HG03095 (cell line): ENCODE measurements around the gene FAM53C.

ENCODE experiments used
- ATAC-seq: cut with Tn5 transposase; IDR thresholded peaks from one replicate; pipeline ENCODE4 v1.9.1; 2021; ENCODE audit warnings: moderate library complexity; ENCODE audit not compliant: unreplicated experiment

FAM53C gene

GRCh38 chr5:138350563-138350890 is 12.5 kb downstream of the FAM53C start:
- no peak for ATAC-seq

GRCh38 chr5:138351056-138351455 is 13.0 kb downstream of the FAM53C start:
- ATAC-seq = no peak

- no peak for ATAC-seq
Measured at GRCh38 chr5:138351517-138351916, 13.5 kb downstream of the FAM53C start.

GRCh38 chr5:138352071-138352721 is 14.1 kb downstream of the FAM53C start, which contains the start of gene KDM3B:
Gene KDM3B (plus strand): TSS chr5:138352685. CDS start chr5:138352796, 111 bp downstream.
- peak; percentile 63 for ATAC-seq

- ATAC-seq = peak; percentile 32
Measured at GRCh38 chr5:138352722-138353559, 14.9 kb downstream of the FAM53C start.

- no peak for ATAC-seq
Measured at GRCh38 chr5:138353560-138354080, 15.6 kb downstream of the FAM53C start.

- ATAC-seq = no peak
Measured at GRCh38 chr5:138354387-138354786, 16.3 kb downstream of the FAM53C start.

GRCh38 chr5:138354926-138355378 is 16.9 kb downstream of the FAM53C start:
- ATAC-seq = no peak

- ATAC-seq = no peak
Measured at GRCh38 chr5:138359621-138360020, 21.6 kb downstream of the FAM53C start.

- ATAC-seq = no peak
Measured at GRCh38 chr5:138360941-138361452, 22.9 kb downstream of the FAM53C start.

- no peak for ATAC-seq
Measured at GRCh38 chr5:138364576-138364975, 26.5 kb downstream of the FAM53C start.

GRCh38 chr5:138366632-138367382 is 28.7 kb downstream of the FAM53C start:
- ATAC-seq = no peak

GRCh38 chr5:138369261-138369660 is 31.2 kb downstream of the FAM53C start:
- ATAC-seq = no peak

GRCh38 chr5:138369706-138370105 is 31.6 kb downstream of the FAM53C start:
- ATAC-seq = no peak

- no peak for ATAC-seq
Measured at GRCh38 chr5:138370537-138370936, 32.5 kb downstream of the FAM53C start.

GRCh38 chr5:138371454-138371853 is 33.4 kb downstream of the FAM53C start:
- no peak for ATAC-seq

GRCh38 chr5:138372225-138372624 is 34.2 kb downstream of the FAM53C start:
- ATAC-seq = peak; percentile 75

GRCh38 chr5:138372653-138373052 is 34.6 kb downstream of the FAM53C start:
- no peak for ATAC-seq

GRCh38 chr5:138382347-138382746 is 44.3 kb downstream of the FAM53C start:
- no peak for ATAC-seq

GRCh38 chr5:138385660-138386059 is 47.6 kb downstream of the FAM53C start:
- ATAC-seq = no peak

GRCh38 chr5:138386290-138386689 is 48.2 kb downstream of the FAM53C start:
- no peak for ATAC-seq
